Measurements from ENCODE around the gene TBRG4. TPM values are rescaled to one million over a fixed set of nuclear protein-coding genes. Genes with fewer than 3 reads are reported as not detected.
A peak's percentile ranks its signal among the peaks of the same experiment; 100 is the strongest.
"Not testable (repeated sequence)": the region's sequence is repeated elsewhere in the genome, so short reads cannot be mapped to it uniquely, and the experiment has no call there.

TBRG4 gene
- total RNA-seq, result 10 to 100 TPM; 63.6 to 85.1 TPM
- 83.4 to 115 reads per million in 2 donors for total RNA-seq

GRCh38 chr7:45111298-45112223 is at the start of gene TBRG4:
Gene TBRG4, minus strand, starts transcription at chr7:45111697. Its CDS starts 2,460 bp downstream, at chr7:45109237.
- Mint-ChIP-seq H3K4me1 (peaks cover 31% of the 10 kb centered on the region), H3K36me3 (ENCODE audit: low read depth) (peaks cover 3% of the 10 kb centered on the region)

GRCh38 chr7:45161138-45161537 is 49.6 kb upstream of the TBRG4 start:
- H3K4me1 Mint-ChIP-seq, result peaks cover 24% of the 10 kb centered on the region
- H3K4me3 Mint-ChIP-seq, result no peak overlapping the region
- H3K27me3 Mint-ChIP-seq, result peaks cover 23% of the 10 kb centered on the region
- peak overlapping the region; percentile 67 for H3K27ac Mint-ChIP-seq
- ATAC-seq, result no peak
- DNase-seq, result no peak
- no peaks in the 10 kb centered on the region for H3K9me3 ChIP-seq (ENCODE audit: control insufficient read depth, low read length, poor library complexity, severe bottlenecking)
- peaks cover 9% of the 10 kb centered on the region for H3K36me3 Mint-ChIP-seq (ENCODE audit: low read depth)

More at GRCh38 chr7:45111298-45112223, at the start of gene TBRG4:
- ATAC-seq (peak; percentile 91), DNase-seq (peak; percentile 86 to 89 (median 88))
- peak within 1 kb of the TSS; percentile 97 for H3K4me3 Mint-ChIP-seq
- H3K27me3 Mint-ChIP-seq, result peaks cover 7% of the 10 kb centered on the region
- H3K9me3 ChIP-seq (ENCODE audit: control insufficient read depth, low read length, poor library complexity, severe bottlenecking), result no peaks in the 10 kb centered on the region
- peak within 1 kb of the TSS; percentile 97 for H3K27ac Mint-ChIP-seq

- Mint-ChIP-seq H3K27me3 (peaks cover 23% of the 10 kb centered on the region), H3K4me1 (peaks cover 24% of the 10 kb centered on the region), H3K27ac (peak overlapping the region; percentile 67), H3K4me3 (no peak overlapping the region), H3K36me3 (ENCODE audit: low read depth) (peaks cover 9% of the 10 kb centered on the region)
- no peak for ATAC-seq
- no peaks in the 10 kb centered on the region for H3K9me3 ChIP-seq (ENCODE audit: control insufficient read depth, low read length, poor library complexity, severe bottlenecking)
- DNase-seq, result no peak
Measured at GRCh38 chr7:45160417-45160881, 49.0 kb upstream of the TBRG4 start.

GRCh38 chr7:45159296-45159695 is 47.8 kb upstream of the TBRG4 start:
- Mint-ChIP-seq H3K4me1 (peaks cover 24% of the 10 kb centered on the region), H3K27me3 (peaks cover 23% of the 10 kb centered on the region), H3K4me3 (peak overlapping the region; percentile 0), H3K36me3 (ENCODE audit: low read depth) (peaks cover 9% of the 10 kb centered on the region), H3K27ac (no peak overlapping the region)
- H3K9me3 ChIP-seq (ENCODE audit: control insufficient read depth, low read length, poor library complexity, severe bottlenecking), result no peaks in the 10 kb centered on the region
- DNase-seq (no peak), ATAC-seq (no peak)

GRCh38 chr7:45158471-45158870 is 47.0 kb upstream of the TBRG4 start:
- ATAC-seq (no peak), DNase-seq (no peak)
- H3K27ac Mint-ChIP-seq, result no peak overlapping the region
- peaks cover 9% of the 10 kb centered on the region for H3K36me3 Mint-ChIP-seq (ENCODE audit: low read depth)
- peaks cover 26% of the 10 kb centered on the region for H3K4me1 Mint-ChIP-seq
- no peaks in the 10 kb centered on the region for H3K9me3 ChIP-seq (ENCODE audit: control insufficient read depth, low read length, poor library complexity, severe bottlenecking)
- peak overlapping the region; percentile 50 for H3K4me3 Mint-ChIP-seq
- H3K27me3 Mint-ChIP-seq, result peaks cover 25% of the 10 kb centered on the region

GRCh38 chr7:45157653-45158401 is 46.3 kb upstream of the TBRG4 start, which contains the start of gene RAMP3:
Gene RAMP3, plus strand, starts transcription at chr7:45157791. Its CDS starts 38 bp downstream, at chr7:45157829.
- DNase-seq (no peak), ATAC-seq (peak; percentile 35)
- H3K9me3 ChIP-seq (ENCODE audit: control insufficient read depth, low read length, poor library complexity, severe bottlenecking), result no peaks in the 10 kb centered on the region
- H3K27me3 Mint-ChIP-seq, result peaks cover 32% of the 10 kb centered on the region
- H3K27ac Mint-ChIP-seq, result no peak within 1 kb of the TSS
- H3K4me1 Mint-ChIP-seq, result peaks cover 27% of the 10 kb centered on the region
- peak within 1 kb of the TSS; percentile 78 for H3K4me3 Mint-ChIP-seq
- peaks cover 9% of the 10 kb centered on the region for H3K36me3 Mint-ChIP-seq (ENCODE audit: low read depth)

- no peak overlapping the region for H3K27ac Mint-ChIP-seq
- H3K27me3 Mint-ChIP-seq, result peaks cover 35% of the 10 kb centered on the region
- ATAC-seq (no peak), DNase-seq (no peak)
- H3K9me3 ChIP-seq (ENCODE audit: control insufficient read depth, low read length, poor library complexity, severe bottlenecking), result no peaks in the 10 kb centered on the region
- peaks cover 9% of the 10 kb centered on the region for H3K36me3 Mint-ChIP-seq (ENCODE audit: low read depth)
- peaks cover 27% of the 10 kb centered on the region for H3K4me1 Mint-ChIP-seq
- peak overlapping the region; percentile 78 for H3K4me3 Mint-ChIP-seq
Measured at GRCh38 chr7:45157286-45157652, 45.8 kb upstream of the TBRG4 start.

- Mint-ChIP-seq H3K4me3 (peak overlapping the region; percentile 78), H3K4me1 (peaks cover 27% of the 10 kb centered on the region), H3K36me3 (ENCODE audit: low read depth) (peaks cover 9% of the 10 kb centered on the region), H3K27me3 (peaks cover 36% of the 10 kb centered on the region), H3K27ac (no peak overlapping the region)
- DNase-seq, result no peak
- ATAC-seq, result no peak
- no peaks in the 10 kb centered on the region for H3K9me3 ChIP-seq (ENCODE audit: control insufficient read depth, low read length, poor library complexity, severe bottlenecking)
Measured at GRCh38 chr7:45156516-45157272, 45.2 kb upstream of the TBRG4 start.

GRCh38 chr7:45155941-45156340 is 44.4 kb upstream of the TBRG4 start:
- Mint-ChIP-seq H3K4me3 (peak overlapping the region; percentile 7), H3K27ac (no peak overlapping the region), H3K4me1 (peaks cover 19% of the 10 kb centered on the region)

GRCh38 chr7:45155357-45155900 is 43.9 kb upstream of the TBRG4 start:
- H3K36me3 Mint-ChIP-seq (ENCODE audit: low read depth), result peaks cover 9% of the 10 kb centered on the region
- H3K4me3 Mint-ChIP-seq, result peak overlapping the region; percentile 7
- H3K9me3 ChIP-seq (ENCODE audit: control insufficient read depth, low read length, poor library complexity, severe bottlenecking), result no peaks in the 10 kb centered on the region
- no peak overlapping the region for H3K27ac Mint-ChIP-seq
- H3K27me3 Mint-ChIP-seq, result peaks cover 49% of the 10 kb centered on the region
- DNase-seq, result no peak
- peaks cover 17% of the 10 kb centered on the region for H3K4me1 Mint-ChIP-seq
- no peak for ATAC-seq

More at GRCh38 chr7:45155941-45156340, 44.4 kb upstream of the TBRG4 start:
- peaks cover 9% of the 10 kb centered on the region for H3K36me3 Mint-ChIP-seq (ENCODE audit: low read depth)
- peaks cover 44% of the 10 kb centered on the region for H3K27me3 Mint-ChIP-seq
- DNase-seq, result no peak
- no peaks in the 10 kb centered on the region for H3K9me3 ChIP-seq (ENCODE audit: control insufficient read depth, low read length, poor library complexity, severe bottlenecking)
- no peak for ATAC-seq

GRCh38 chr7:45153861-45154260 is 42.4 kb upstream of the TBRG4 start:
- ATAC-seq; H3K4me3 Mint-ChIP-seq; H3K9me3 ChIP-seq (ENCODE audit: control insufficient read depth, low read length, poor library complexity, severe bottlenecking); H3K36me3 Mint-ChIP-seq (ENCODE audit: low read depth); H3K27ac Mint-ChIP-seq; DNase-seq: not testable (repeated sequence)
- peaks cover 55% of the 10 kb centered on the region for H3K27me3 Mint-ChIP-seq
- peaks cover 18% of the 10 kb centered on the region for H3K4me1 Mint-ChIP-seq

GRCh38 chr7:45153233-45153632 is 41.7 kb upstream of the TBRG4 start:
- no peak overlapping the region for H3K27ac Mint-ChIP-seq
- peaks cover 4% of the 10 kb centered on the region for H3K36me3 Mint-ChIP-seq (ENCODE audit: low read depth)
- H3K4me3 Mint-ChIP-seq, result no peak overlapping the region
- no peak for DNase-seq
- no peaks in the 10 kb centered on the region for H3K9me3 ChIP-seq (ENCODE audit: control insufficient read depth, low read length, poor library complexity, severe bottlenecking)
- H3K4me1 Mint-ChIP-seq, result peaks cover 14% of the 10 kb centered on the region
- ATAC-seq, result no peak
- peaks cover 54% of the 10 kb centered on the region for H3K27me3 Mint-ChIP-seq
